Bronchial epithelial cell (primary cell): Measurements from ENCODE around the gene THUMPD2. TPM values are rescaled to one million over a fixed set of nuclear protein-coding genes. Genes with fewer than 3 reads are reported as not detected.

Experiments used
- DNase-seq: peaks from one replicate; pipeline ENCODE4 v3.0.0-alpha.2; 2010; ENCODE audit warnings: low read depth
- FAIRE-seq: peaks from 2 replicates; lab custom pipeline; 2011; peaks lifted over from hg19 to GRCh38; lab: Jason Lieb, UNC
- H3K27me3 ChIP-seq: 2 replicates; pipeline ENCODE4 v1.5.1; 2011; ENCODE audit warnings: low read length; ENCODE audit not compliant: control insufficient read depth, insufficient read depth
- H3K36me3 ChIP-seq: 2 replicates; pipeline ENCODE4 v1.5.1; 2011; ENCODE audit warnings: low read length; ENCODE audit not compliant: control insufficient read depth, insufficient read depth
- H3K4me3 ChIP-seq: 2 replicates; pipeline ENCODE4 v1.5.1; 2011; ENCODE audit warnings: mild to moderate bottlenecking, low read depth, low read length, control low read depth
- total RNA-seq: library from RNA; depleted of rRNA; stranded (reverse); fragments of >200 nt; gene quantifications from 2 replicates; pipeline ENCODE4 v1.2.1, GENCODE V29; 2014
- TF ChIP-seq, protein P1 (sequence below): IDR thresholded peaks from 2 replicates; pipeline ENCODE4 v1.5.1; 2011; ENCODE audit warnings: mild to moderate bottlenecking, moderate library complexity, low read length, control low read depth, inconsistent platforms; ENCODE audit not compliant: insufficient read depth, severe bottlenecking

The THUMPD2 gene
- total RNA-seq, 1 donor from 2014 or later: 10.3 TPM

DNA sequence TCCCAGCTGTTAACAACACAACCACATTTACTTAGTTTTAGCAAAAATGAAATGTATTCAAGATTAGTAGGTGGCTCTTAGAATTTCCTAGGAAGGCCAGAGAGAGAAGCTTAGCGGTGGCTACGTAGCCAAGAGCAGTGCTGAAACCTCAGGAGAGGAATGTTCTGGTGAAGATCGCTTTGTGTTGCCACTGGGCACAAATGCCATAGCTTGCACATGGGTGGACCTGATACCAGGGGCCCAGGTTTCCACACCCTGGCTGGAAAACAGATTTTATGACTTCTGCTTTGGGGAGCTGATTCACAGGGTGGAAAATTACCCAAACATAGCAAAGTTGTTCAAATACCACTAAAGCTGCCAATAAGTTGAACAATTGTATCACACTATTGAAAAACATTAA, 43.4 kb downstream of the THUMPD2 start:
- Histone ChIP-seq H3K27me3 (no peaks in the 10 kb centered on the region), H3K36me3 (peaks cover 19% of the 10 kb centered on the region), H3K4me3 (no peak overlapping the region)
- DNase-seq (no peak), FAIRE-seq (no peak)
- TF ChIP-seq, protein P1, sequence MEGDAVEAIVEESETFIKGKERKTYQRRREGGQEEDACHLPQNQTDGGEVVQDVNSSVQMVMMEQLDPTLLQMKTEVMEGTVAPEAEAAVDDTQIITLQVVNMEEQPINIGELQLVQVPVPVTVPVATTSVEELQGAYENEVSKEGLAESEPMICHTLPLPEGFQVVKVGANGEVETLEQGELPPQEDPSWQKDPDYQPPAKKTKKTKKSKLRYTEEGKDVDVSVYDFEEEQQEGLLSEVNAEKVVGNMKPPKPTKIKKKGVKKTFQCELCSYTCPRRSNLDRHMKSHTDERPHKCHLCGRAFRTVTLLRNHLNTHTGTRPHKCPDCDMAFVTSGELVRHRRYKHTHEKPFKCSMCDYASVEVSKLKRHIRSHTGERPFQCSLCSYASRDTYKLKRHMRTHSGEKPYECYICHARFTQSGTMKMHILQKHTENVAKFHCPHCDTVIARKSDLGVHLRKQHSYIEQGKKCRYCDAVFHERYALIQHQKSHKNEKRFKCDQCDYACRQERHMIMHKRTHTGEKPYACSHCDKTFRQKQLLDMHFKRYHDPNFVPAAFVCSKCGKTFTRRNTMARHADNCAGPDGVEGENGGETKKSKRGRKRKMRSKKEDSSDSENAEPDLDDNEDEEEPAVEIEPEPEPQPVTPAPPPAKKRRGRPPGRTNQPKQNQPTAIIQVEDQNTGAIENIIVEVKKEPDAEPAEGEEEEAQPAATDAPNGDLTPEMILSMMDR: no peak

DNA sequence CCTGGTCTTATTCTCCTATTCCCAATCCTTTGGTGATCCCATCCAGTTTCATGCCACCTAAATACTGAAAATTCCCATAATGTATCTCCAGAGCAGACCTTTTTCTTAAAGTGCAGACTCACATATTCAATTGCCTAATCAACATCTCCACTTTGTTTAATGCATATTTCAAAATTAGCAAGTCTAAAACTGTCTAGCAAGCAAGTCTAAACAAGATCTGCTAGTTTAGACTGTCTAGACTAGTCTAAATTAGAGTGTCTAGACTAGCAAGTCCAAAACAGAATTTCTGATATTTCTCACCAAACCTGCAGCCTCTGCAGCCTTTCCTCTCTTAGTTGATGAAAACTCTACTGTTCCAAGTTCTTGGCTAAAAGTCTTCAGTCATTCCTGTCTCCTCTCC, 44.6 kb downstream of the THUMPD2 start:
- Histone ChIP-seq H3K36me3 (peaks cover 16% of the 10 kb centered on the region), H3K27me3 (no peaks in the 10 kb centered on the region), H3K4me3 (no peak overlapping the region)
- FAIRE-seq: no peak
- DNase-seq: peak; percentile 87
- TF ChIP-seq, protein P1: no peak

DNA sequence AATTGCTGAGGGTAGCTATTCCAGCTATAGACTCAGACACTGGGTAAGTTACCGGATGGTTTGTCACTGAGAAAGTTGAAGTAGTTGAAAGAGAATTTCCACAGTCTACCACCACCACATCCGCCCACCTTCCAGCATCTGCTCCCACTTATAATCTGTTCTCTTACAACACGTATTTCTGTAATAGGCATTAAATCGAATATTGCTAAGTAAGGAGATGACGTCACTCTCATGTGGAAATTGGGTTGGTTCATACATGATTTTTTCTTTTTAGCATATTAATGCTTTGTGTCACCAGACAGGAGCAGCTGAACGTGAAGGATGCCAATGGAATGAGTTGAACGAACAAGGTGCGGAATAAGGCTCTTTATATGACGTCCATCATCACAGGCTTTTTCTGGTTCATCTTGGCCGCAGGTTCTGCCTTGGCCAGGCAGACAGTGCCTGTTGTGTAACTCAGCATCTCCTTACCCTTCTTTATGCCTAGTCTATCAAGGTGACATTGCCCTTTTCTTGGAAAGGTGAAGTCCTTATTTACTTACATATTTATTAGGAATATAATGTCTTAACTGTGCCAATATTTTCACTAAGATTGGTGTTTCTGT, 45.9 kb downstream of the THUMPD2 start:
- H3K4me3 ChIP-seq: no peak overlapping the region
- TF ChIP-seq, protein P1: no peak
- H3K36me3 ChIP-seq: peaks cover 10% of the 10 kb centered on the region
- H3K27me3 ChIP-seq: no peaks in the 10 kb centered on the region
- FAIRE-seq (no peak), DNase-seq (no peak)

DNA sequence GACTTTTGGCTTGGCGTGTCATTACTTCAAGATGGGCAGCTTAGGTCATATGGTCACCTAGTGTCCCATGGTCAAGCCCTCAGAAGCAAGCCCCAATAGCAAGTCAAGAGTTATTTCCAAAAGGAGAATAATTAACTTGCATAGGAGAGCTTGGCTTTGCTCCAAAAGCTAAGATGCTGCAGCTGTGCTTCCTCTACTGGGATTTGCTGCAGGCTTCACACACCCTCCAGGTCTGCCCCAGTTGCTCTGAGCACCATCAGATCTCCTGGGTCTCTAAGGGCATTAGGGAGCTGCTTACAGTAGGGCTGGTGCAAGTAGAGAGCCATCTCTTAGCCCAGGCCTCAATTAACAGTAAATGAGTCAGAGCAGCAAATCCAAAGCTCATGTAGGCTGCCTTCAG, 46.6 kb downstream of the THUMPD2 start:
- no peak for DNase-seq
- FAIRE-seq: no peak
- TF ChIP-seq, protein P1: no peak
- Histone ChIP-seq H3K36me3 (peaks cover 6% of the 10 kb centered on the region), H3K27me3 (no peaks in the 10 kb centered on the region), H3K4me3 (no peak overlapping the region)

DNA sequence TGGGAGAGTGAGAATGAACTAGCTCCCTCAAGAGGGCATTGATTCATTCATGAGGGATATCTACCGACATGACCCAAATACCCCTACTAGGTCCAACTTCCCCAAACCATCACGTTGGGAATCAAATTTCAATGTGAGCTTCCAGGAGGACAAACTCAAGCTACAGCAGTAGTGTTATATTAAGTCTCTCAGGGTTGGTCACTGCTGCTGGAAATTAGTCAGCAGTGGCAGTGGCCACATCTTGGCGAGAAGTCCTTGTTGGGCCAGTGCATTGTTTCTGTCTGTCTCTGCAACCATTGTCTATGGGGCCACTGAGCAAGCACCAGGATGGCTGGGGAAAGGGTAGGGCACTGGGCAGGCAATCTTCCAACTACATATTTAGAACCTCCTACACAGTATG, 47.5 kb downstream of the THUMPD2 start:
- TF ChIP-seq, protein P1: no peak
- no peak overlapping the region for H3K4me3 ChIP-seq
- DNase-seq: no peak
- FAIRE-seq: no peak
- peaks cover 1% of the 10 kb centered on the region for H3K36me3 ChIP-seq
- no peaks in the 10 kb centered on the region for H3K27me3 ChIP-seq

DNA sequence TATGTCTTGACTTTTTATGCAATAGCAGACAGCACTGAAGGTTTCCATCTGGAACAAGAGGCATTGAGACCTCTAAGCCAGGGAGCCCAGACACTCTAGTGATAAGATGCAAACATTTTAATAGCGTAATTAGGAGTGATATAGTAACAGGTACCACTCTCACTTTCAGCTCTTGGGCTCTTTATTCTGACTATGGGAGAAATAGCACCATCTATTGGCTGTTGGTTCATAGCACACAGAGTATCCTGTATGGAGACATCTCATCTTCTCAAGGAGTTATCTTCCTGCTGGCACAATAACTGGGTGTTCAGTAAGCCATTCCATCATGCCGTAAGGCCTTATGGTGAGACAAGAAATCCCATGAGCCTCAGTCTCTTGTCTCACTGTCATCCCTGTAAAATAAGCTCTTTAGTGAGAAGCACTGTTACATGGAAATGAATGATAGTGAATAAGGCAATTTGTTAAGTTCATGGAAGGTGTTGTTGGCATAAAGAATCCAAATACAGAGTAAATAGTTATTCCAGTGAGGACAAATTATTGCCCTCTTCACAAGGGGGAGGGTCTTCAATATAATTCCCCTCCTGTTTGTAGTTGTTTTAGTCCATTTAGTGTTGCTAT, 48.3 kb downstream of the THUMPD2 start:
- Histone ChIP-seq H3K4me3 (no peak overlapping the region), H3K36me3 (no peaks in the 10 kb centered on the region), H3K27me3 (no peaks in the 10 kb centered on the region)
- FAIRE-seq: no peak
- peak; percentile 52 for DNase-seq
- TF ChIP-seq, protein P1: peak; percentile 65
